HUES6 (cell line): ENCODE measurements around the gene NBEAL1.

Experiments used
- H3K27ac ChIP-seq: 2 replicates; pipeline ENCODE4 v1.7.0; 2013; ENCODE audit warnings: low read depth, mild to moderate bottlenecking, low read length, inconsistent platforms
- H3K27me3 ChIP-seq: 2 replicates; pipeline ENCODE4 v1.6.1; 2013; ENCODE audit warnings: low read length; ENCODE audit not compliant: control insufficient read depth, insufficient read depth
- H3K36me3 ChIP-seq: 2 replicates; pipeline ENCODE4 v1.6.1; 2013; ENCODE audit warnings: low read length; ENCODE audit not compliant: control insufficient read depth, insufficient read depth
- H3K4me1 ChIP-seq: 2 replicates; pipeline ENCODE4 v1.6.1; 2013; ENCODE audit warnings: low read length; ENCODE audit not compliant: control insufficient read depth, insufficient read depth
- H3K4me3 ChIP-seq: 2 replicates; pipeline ENCODE4 v1.5.1; 2013; ENCODE audit warnings: low read depth, low read length
- H3K9ac ChIP-seq: one replicate; pipeline ENCODE4 v1.6.1; 2013; ENCODE audit warnings: mild to moderate bottlenecking, low read length
- H3K9me3 ChIP-seq: 2 replicates; pipeline ENCODE4 v1.6.1; 2013; ENCODE audit warnings: low read depth, low read length; ENCODE audit not compliant: control insufficient read depth, insufficient read depth

NBEAL1 gene

DNA sequence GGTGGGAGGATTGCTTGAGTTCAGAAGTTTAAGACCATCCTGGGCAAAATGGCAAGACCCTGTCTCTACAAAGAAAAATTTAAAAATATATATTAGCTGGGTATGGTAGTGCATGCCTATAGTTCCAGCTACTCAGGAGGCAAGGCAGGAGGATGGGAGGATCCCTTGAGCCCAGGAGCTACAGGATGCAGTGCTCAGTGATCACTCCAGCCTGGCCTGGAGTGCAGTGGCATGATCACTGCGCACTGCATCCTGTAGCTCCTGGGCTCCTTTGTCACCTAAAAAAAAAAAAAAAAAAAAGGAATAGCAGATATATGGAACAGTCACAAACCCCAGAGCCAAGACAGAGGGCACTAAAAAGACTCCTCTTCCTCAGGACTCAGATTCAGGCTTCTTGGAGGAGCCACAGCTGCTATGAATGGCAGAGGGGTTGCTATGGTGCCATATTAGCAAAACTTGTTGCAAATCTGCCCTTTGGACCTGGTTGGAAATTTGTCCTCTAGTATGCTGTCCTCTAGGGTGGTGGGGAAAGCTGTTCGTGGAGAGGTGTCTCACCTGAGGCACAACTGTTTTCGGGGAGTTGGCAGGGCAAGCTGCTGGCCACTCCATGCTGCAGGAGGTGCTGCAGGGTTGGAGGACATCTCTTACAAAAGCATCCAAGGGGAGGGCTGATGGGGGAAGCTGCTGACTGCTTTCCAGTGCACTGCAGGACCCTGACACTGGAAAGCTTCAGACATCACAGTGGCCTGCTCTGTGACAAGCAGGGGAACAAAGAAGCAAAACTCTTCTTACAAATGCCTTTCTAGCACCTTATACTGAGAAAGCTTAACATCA, 246.9 kb downstream of the NBEAL1 start:
- Histone ChIP-seq H3K9ac (no peak overlapping the region), H3K4me3 (no peak overlapping the region), H3K4me1 (peaks cover 11% of the 10 kb centered on the region), H3K36me3 (peaks cover 9% of the 10 kb centered on the region), H3K27me3 (no peaks in the 10 kb centered on the region), H3K9me3 (no peaks in the 10 kb centered on the region), H3K27ac (no peak overlapping the region)
